Measurements from ENCODE around the gene PRSS23.

Gene PRSS23

GRCh38 chr11:86787656-86788055, 12.7 kb upstream of the PRSS23 start:
- Histone ChIP-seq H3K9me3 (ENCODE audit: control insufficient read depth in 2 of 2, low read length in 2 of 2) (no peaks in the 10 kb centered on the region), H3K27me3 (ENCODE audit: control insufficient read depth in 2 of 2, insufficient read depth in 2 of 2, low read length in 2 of 2) (no peaks in the 10 kb centered on the region), H3K36me3 (ENCODE audit: control insufficient read depth in 2 of 2, insufficient read depth in 2 of 2, low read length in 2 of 2) (no peaks in the 10 kb centered on the region), H3K9ac (ENCODE audit: low read depth in 1 of 2, low read length in 2 of 2) (no peak overlapping the region), H3K4me1 (ENCODE audit: control insufficient read depth in 2 of 2, insufficient read depth in 2 of 2, low read length in 2 of 2) (peaks cover 0 to 5% of the 10 kb centered on the region in 2 donors), H3K27ac (ENCODE audit: low read depth in 2 of 2, low read length in 2 of 2) (no peak overlapping the region), H3K4me3 (ENCODE audit: low read length in 2 of 2) (no peak overlapping the region)

DNA sequence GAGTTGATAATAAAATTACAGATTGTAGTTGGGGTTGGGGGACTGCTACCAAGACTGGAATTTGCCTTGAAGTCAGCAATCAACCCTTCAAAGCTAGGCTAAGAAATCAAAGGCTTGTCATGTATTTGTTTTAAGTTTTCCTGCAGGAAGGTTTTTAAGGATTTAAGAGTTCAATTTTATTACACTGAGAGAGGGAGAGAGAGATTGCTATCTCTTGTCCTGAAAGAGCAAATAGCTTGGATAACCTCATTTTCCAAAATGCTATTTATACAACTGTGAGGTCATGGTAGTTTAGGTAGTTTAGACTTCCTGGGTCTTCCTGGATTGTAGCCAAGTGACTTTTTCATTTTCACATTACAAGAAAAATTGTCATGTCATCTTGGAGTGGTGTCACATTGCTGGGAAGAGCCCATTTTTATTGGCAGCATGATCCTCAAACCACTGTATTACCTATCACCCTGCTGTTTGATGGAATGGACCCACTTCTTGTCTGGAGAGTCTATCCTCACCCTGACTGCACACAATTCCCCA, 10.1 kb upstream of the PRSS23 start:
- no peaks in the 10 kb centered on the region for H3K9me3 ChIP-seq (ENCODE audit: control insufficient read depth in 2 of 2, low read length in 2 of 2)

GRCh38 chr11:86790867-86791849, 9.2 kb upstream of the PRSS23 start:
- peaks cover 0 to 5% of the 10 kb centered on the region in 2 donors for H3K4me1 ChIP-seq (ENCODE audit: control insufficient read depth in 2 of 2, insufficient read depth in 2 of 2, low read length in 2 of 2)
- H3K27ac ChIP-seq (ENCODE audit: low read depth in 2 of 2, low read length in 2 of 2): no peak overlapping the region
- H3K27me3 ChIP-seq (ENCODE audit: control insufficient read depth in 2 of 2, insufficient read depth in 2 of 2, low read length in 2 of 2): no peaks in the 10 kb centered on the region
- H3K36me3 ChIP-seq (ENCODE audit: control insufficient read depth in 2 of 2, insufficient read depth in 2 of 2, low read length in 2 of 2): no peaks in the 10 kb centered on the region
- no peak overlapping the region for H3K4me3 ChIP-seq (ENCODE audit: low read length in 2 of 2)
- H3K9ac ChIP-seq (ENCODE audit: low read depth in 1 of 2, low read length in 2 of 2): no peak overlapping the region
- no peaks in the 10 kb centered on the region for H3K9me3 ChIP-seq (ENCODE audit: control insufficient read depth in 2 of 2, low read length in 2 of 2)

More for the DNA sequence above, 10.1 kb upstream of the PRSS23 start:
- H3K9ac ChIP-seq (ENCODE audit: low read depth in 1 of 2, low read length in 2 of 2): no peak overlapping the region
- H3K27ac ChIP-seq (ENCODE audit: low read depth in 2 of 2, low read length in 2 of 2): no peak overlapping the region
- H3K4me1 ChIP-seq (ENCODE audit: control insufficient read depth in 2 of 2, insufficient read depth in 2 of 2, low read length in 2 of 2): peaks cover 0 to 5% of the 10 kb centered on the region in 2 donors
- H3K27me3 ChIP-seq (ENCODE audit: control insufficient read depth in 2 of 2, insufficient read depth in 2 of 2, low read length in 2 of 2): no peaks in the 10 kb centered on the region
- H3K4me3 ChIP-seq (ENCODE audit: low read length in 2 of 2): no peak overlapping the region
- H3K36me3 ChIP-seq (ENCODE audit: control insufficient read depth in 2 of 2, insufficient read depth in 2 of 2, low read length in 2 of 2): no peaks in the 10 kb centered on the region

- no peaks in the 10 kb centered on the region for H3K36me3 ChIP-seq (ENCODE audit: control insufficient read depth in 2 of 2, insufficient read depth in 2 of 2, low read length in 2 of 2)
- no peak overlapping the region for H3K4me3 ChIP-seq (ENCODE audit: low read length in 2 of 2)
- H3K27me3 ChIP-seq (ENCODE audit: control insufficient read depth in 2 of 2, insufficient read depth in 2 of 2, low read length in 2 of 2): no peaks in the 10 kb centered on the region
- H3K9ac ChIP-seq (ENCODE audit: low read depth in 1 of 2, low read length in 2 of 2): no peak overlapping the region
- no peak overlapping the region for H3K27ac ChIP-seq (ENCODE audit: low read depth in 2 of 2, low read length in 2 of 2)
- H3K9me3 ChIP-seq (ENCODE audit: control insufficient read depth in 2 of 2, low read length in 2 of 2): no peaks in the 10 kb centered on the region
- no peaks in the 10 kb centered on the region for H3K4me1 ChIP-seq (ENCODE audit: control insufficient read depth in 2 of 2, insufficient read depth in 2 of 2, low read length in 2 of 2)
Observed at GRCh38 chr11:86792150-86792549, 8.2 kb upstream of the PRSS23 start.

DNA sequence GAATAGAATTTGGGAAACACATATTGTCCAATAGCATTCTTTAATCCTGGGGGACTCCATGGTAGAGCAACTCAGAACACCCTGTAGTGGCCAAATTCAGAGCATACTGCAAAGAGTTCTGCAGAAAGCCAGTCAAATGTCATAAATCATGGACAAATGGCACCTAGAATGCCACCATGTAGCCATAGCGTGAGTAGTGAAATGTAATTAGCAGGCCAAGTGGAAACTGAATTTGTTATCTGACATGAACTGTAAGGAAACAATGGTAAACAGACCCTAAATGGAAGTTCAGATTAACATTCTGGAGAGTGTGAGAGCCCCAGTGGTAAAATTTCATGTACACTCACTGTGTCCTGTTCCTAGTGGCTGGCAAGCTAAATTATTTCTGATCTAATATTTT, 7.0 kb upstream of the PRSS23 start:
- H3K27me3 ChIP-seq (ENCODE audit: control insufficient read depth in 2 of 2, insufficient read depth in 2 of 2, low read length in 2 of 2): no peaks in the 10 kb centered on the region
- H3K9me3 ChIP-seq (ENCODE audit: control insufficient read depth in 2 of 2, low read length in 2 of 2): no peaks in the 10 kb centered on the region
- no peak overlapping the region for H3K4me3 ChIP-seq (ENCODE audit: low read length in 2 of 2)
- H3K27ac ChIP-seq (ENCODE audit: low read depth in 2 of 2, low read length in 2 of 2): no peak overlapping the region
- H3K9ac ChIP-seq (ENCODE audit: low read depth in 1 of 2, low read length in 2 of 2): no peak overlapping the region
- H3K36me3 ChIP-seq (ENCODE audit: control insufficient read depth in 2 of 2, insufficient read depth in 2 of 2, low read length in 2 of 2): no peaks in the 10 kb centered on the region
- no peaks in the 10 kb centered on the region for H3K4me1 ChIP-seq (ENCODE audit: control insufficient read depth in 2 of 2, insufficient read depth in 2 of 2, low read length in 2 of 2)

GRCh38 chr11:86795511-86795910, 4.8 kb upstream of the PRSS23 start:
- Histone ChIP-seq H3K27ac (ENCODE audit: low read depth in 2 of 2, low read length in 2 of 2) (no peak overlapping the region), H3K36me3 (ENCODE audit: control insufficient read depth in 2 of 2, insufficient read depth in 2 of 2, low read length in 2 of 2) (no peaks in the 10 kb centered on the region), H3K27me3 (ENCODE audit: control insufficient read depth in 2 of 2, insufficient read depth in 2 of 2, low read length in 2 of 2) (no peaks in the 10 kb centered on the region), H3K9me3 (ENCODE audit: control insufficient read depth in 2 of 2, low read length in 2 of 2) (no peaks in the 10 kb centered on the region), H3K9ac (ENCODE audit: low read depth in 1 of 2, low read length in 2 of 2) (no peak overlapping the region), H3K4me3 (ENCODE audit: low read length in 2 of 2) (no peak overlapping the region), H3K4me1 (ENCODE audit: control insufficient read depth in 2 of 2, insufficient read depth in 2 of 2, low read length in 2 of 2) (peaks cover under 1 to 4% of the 10 kb centered on the region in 2 donors)

DNA sequence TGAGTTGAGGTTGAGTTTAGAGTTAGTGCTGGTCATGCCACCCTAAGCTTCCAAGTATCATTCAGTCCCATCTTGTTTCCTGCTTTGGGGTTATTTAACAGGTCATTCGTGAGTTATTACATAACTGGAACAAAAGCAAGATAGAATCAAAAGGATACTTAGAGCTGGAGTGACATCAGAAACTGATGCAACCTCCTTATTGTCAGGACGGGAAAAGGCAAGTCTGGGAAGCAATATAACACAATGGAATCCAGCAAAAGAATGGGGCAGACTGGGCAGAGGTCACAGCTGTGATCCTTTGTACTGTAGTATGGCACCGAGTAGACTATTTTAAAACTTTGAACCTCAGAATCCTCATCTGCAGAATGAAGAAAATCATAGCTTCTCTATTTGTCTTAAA, 4.4 kb upstream of the PRSS23 start:
- Histone ChIP-seq H3K27me3 (ENCODE audit: control insufficient read depth in 2 of 2, insufficient read depth in 2 of 2, low read length in 2 of 2) (no peaks in the 10 kb centered on the region), H3K9me3 (ENCODE audit: control insufficient read depth in 2 of 2, low read length in 2 of 2) (no peaks in the 10 kb centered on the region), H3K36me3 (ENCODE audit: control insufficient read depth in 2 of 2, insufficient read depth in 2 of 2, low read length in 2 of 2) (no peaks in the 10 kb centered on the region), H3K9ac (ENCODE audit: low read depth in 1 of 2, low read length in 2 of 2) (no peak overlapping the region), H3K27ac (ENCODE audit: low read depth in 2 of 2, low read length in 2 of 2) (no peak overlapping the region), H3K4me3 (ENCODE audit: low read length in 2 of 2) (no peak overlapping the region), H3K4me1 (ENCODE audit: control insufficient read depth in 2 of 2, insufficient read depth in 2 of 2, low read length in 2 of 2) (peaks cover 4% of the 10 kb centered on the region in 2 donors)

DNA sequence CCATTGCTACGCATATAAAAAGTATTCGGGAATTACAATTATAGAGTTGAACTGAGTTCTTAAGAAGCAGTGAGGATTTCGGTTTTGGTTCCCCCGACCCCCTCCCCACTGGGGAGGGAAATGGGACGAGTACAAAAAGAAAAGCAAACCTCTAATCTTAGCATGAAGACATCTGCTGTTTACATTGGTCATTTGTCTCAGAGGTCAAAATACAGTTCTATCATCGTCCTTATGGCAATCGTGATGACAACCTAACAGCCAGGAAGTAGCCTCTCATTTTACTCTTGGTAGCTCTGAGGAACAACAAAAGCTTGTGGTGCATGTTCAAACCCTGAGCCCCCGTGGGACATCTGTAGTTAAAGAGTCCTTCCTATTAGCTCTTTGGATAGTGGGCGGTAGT, 3.2 kb upstream of the PRSS23 start:
- no peaks in the 10 kb centered on the region for H3K27me3 ChIP-seq (ENCODE audit: control insufficient read depth in 2 of 2, insufficient read depth in 2 of 2, low read length in 2 of 2)
- no peaks in the 10 kb centered on the region for H3K9me3 ChIP-seq (ENCODE audit: control insufficient read depth in 2 of 2, low read length in 2 of 2)
- no peaks in the 10 kb centered on the region for H3K36me3 ChIP-seq (ENCODE audit: control insufficient read depth in 2 of 2, insufficient read depth in 2 of 2, low read length in 2 of 2)
- no peak overlapping the region for H3K9ac ChIP-seq (ENCODE audit: low read depth in 1 of 2, low read length in 2 of 2)
- H3K27ac ChIP-seq (ENCODE audit: low read depth in 2 of 2, low read length in 2 of 2): no peak overlapping the region
- H3K4me3 ChIP-seq (ENCODE audit: low read length in 2 of 2): no peak overlapping the region
- peaks cover 4 to 5% of the 10 kb centered on the region in 2 donors for H3K4me1 ChIP-seq (ENCODE audit: control insufficient read depth in 2 of 2, insufficient read depth in 2 of 2, low read length in 2 of 2)

DNA sequence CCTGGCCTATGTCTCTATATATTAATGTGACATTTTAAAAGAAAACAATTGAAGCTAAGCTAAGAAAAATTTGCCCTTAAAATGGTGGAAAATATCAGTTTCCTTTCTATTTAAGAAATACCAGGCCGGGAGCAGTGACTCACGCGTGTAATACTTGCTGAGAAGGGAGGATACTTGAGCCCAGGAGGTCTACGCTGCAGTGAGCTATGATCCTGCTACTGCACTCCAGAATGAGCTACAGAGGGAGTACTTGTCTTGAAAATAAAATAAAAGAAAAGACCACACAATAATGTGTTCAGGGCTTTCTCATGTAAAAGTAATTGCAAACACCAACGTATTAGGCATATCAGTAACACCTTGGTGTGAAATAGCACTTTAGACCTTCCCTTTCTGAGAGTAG, 1.4 kb upstream of the PRSS23 start:
- Histone ChIP-seq H3K9me3 (ENCODE audit: control insufficient read depth in 2 of 2, low read length in 2 of 2) (no peaks in the 10 kb centered on the region), H3K27ac (ENCODE audit: low read depth in 2 of 2, low read length in 2 of 2) (no peak overlapping the region), H3K4me1 (ENCODE audit: control insufficient read depth in 2 of 2, insufficient read depth in 2 of 2, low read length in 2 of 2) (peaks cover 4 to 5% of the 10 kb centered on the region in 2 donors), H3K9ac (ENCODE audit: low read depth in 1 of 2, low read length in 2 of 2) (no peak overlapping the region), H3K36me3 (ENCODE audit: control insufficient read depth in 2 of 2, insufficient read depth in 2 of 2, low read length in 2 of 2) (no peaks in the 10 kb centered on the region), H3K4me3 (ENCODE audit: low read length in 2 of 2) (no peak overlapping the region), H3K27me3 (ENCODE audit: control insufficient read depth in 2 of 2, insufficient read depth in 2 of 2, low read length in 2 of 2) (no peaks in the 10 kb centered on the region)

DNA sequence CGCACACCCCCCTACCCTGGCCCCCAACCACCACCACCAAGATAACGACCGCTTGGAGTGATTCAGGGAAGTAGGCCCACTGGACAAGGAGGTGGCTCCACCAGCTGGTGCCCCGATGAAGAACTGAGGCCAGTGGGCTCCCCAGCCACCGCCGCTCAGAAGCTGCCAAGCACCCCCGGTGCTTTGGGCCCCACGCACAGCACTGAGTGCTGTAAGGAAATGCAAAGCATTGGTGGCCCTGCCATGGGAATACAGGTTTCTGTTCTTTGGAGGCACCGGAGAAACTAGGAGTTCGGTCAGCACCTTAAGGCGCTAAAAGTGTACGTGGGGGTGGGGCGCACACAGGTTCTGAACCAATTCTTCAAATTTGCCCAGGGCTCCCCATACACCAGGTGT, 664 bp upstream of the PRSS23 start:
- Histone ChIP-seq H3K4me3 (ENCODE audit: low read length in 2 of 2) (peak overlapping the region; percentile 61 to 83), H3K4me1 (ENCODE audit: control insufficient read depth in 2 of 2, insufficient read depth in 2 of 2, low read length in 2 of 2) (peaks cover 4 to 5% of the 10 kb centered on the region in 2 donors), H3K9me3 (ENCODE audit: control insufficient read depth in 2 of 2, low read length in 2 of 2) (no peaks in the 10 kb centered on the region), H3K9ac (ENCODE audit: low read depth in 1 of 2, low read length in 2 of 2) (peak overlapping the region; percentile 27 to 77), H3K27me3 (ENCODE audit: control insufficient read depth in 2 of 2, insufficient read depth in 2 of 2, low read length in 2 of 2) (no peaks in the 10 kb centered on the region), H3K27ac (ENCODE audit: low read depth in 2 of 2, low read length in 2 of 2) (peak overlapping the region; percentile 56 to 61), H3K36me3 (ENCODE audit: control insufficient read depth in 2 of 2, insufficient read depth in 2 of 2, low read length in 2 of 2) (no peaks in the 10 kb centered on the region)
